Suppressor macrophage treated with lipopolysaccharide for 1 hour (primary cell): ENCODE data around the gene CD40LG.
A peak's percentile ranks its signal among the peaks of the same experiment; 100 is the strongest.

ENCODE experiments used
- DNase-seq, 3 donors: peaks; one replicate each; pipeline ENCODE4 v3.0.0-alpha.2; 2020 to 2022

The CD40LG gene

GRCh38 chrX:136647677-136648360, at the start of gene CD40LG:
TSS of gene CD40LG (plus strand) at chrX:136648158. CDS start at chrX:136648249, 91 bp downstream.
- no peak for DNase-seq

- no peak for DNase-seq
Measured at GRCh38 chrX:136598631-136599030, 49.3 kb upstream of the CD40LG start.

GRCh38 chrX:136600059-136600458, 47.9 kb upstream of the CD40LG start:
- no peak for DNase-seq

- DNase-seq: no peak
Measured at GRCh38 chrX:136607236-136607635, 40.7 kb upstream of the CD40LG start.

- peak; percentile 39 to 42 (median 41) for DNase-seq
Measured at GRCh38 chrX:136608295-136608933, 39.5 kb upstream of the CD40LG start.

GRCh38 chrX:136616987-136617685, 30.8 kb upstream of the CD40LG start:
- no peak for DNase-seq

GRCh38 chrX:136619899-136620505, 28.0 kb upstream of the CD40LG start:
- DNase-seq: no peak

GRCh38 chrX:136620780-136621179, 27.2 kb upstream of the CD40LG start:
- no peak for DNase-seq

- no peak for DNase-seq
Measured at GRCh38 chrX:136622568-136622967, 25.4 kb upstream of the CD40LG start.

GRCh38 chrX:136623396-136623795, 24.6 kb upstream of the CD40LG start:
- no peak for DNase-seq

GRCh38 chrX:136625246-136625645, 22.7 kb upstream of the CD40LG start:
- DNase-seq: no peak

GRCh38 chrX:136626237-136626636, 21.7 kb upstream of the CD40LG start:
- DNase-seq: no peak

- no peak for DNase-seq
Measured at GRCh38 chrX:136626891-136627290, 21.1 kb upstream of the CD40LG start.

GRCh38 chrX:136627409-136627808, 20.5 kb upstream of the CD40LG start:
- DNase-seq: no peak

GRCh38 chrX:136629084-136629750, 18.7 kb upstream of the CD40LG start:
- no peak for DNase-seq

- DNase-seq: no peak
Measured at GRCh38 chrX:136630881-136631280, 17.1 kb upstream of the CD40LG start.

- no peak for DNase-seq
Measured at GRCh38 chrX:136635235-136635634, 12.7 kb upstream of the CD40LG start.

GRCh38 chrX:136636121-136636520, 11.8 kb upstream of the CD40LG start:
- no peak for DNase-seq

GRCh38 chrX:136639506-136640176, 8.3 kb upstream of the CD40LG start:
- DNase-seq: peak in 2 of 3 donors; percentile 1 to 8

- peak in 1 of 3 donors; percentile 18 for DNase-seq
Measured at GRCh38 chrX:136643243-136643642, 4.7 kb upstream of the CD40LG start.

- no peak for DNase-seq
Measured at GRCh38 chrX:136646602-136647239, 1.2 kb upstream of the CD40LG start.

- no peak for DNase-seq
Measured at GRCh38 chrX:136650811-136651210, 2.9 kb downstream of the CD40LG start.
